ENCODE data around the gene PSMD1. TPM values are rescaled to one million over a fixed set of nuclear protein-coding genes. Genes with fewer than 3 reads are reported as not detected.
"Not testable (repeated sequence)": the region's sequence is repeated elsewhere in the genome, so short reads cannot be mapped to it uniquely, and the experiment has no call there.

The PSMD1 gene
- total RNA-seq (2014; rRNA removed; shearing (Covaris generic)), result 55.3 and 73.5 TPM in 2 replicates

- peak; percentile 91 for DNase-seq (ENCODE audit: low spot score)
- in situ Hi-C loops (cut with HindIII; ENCODE audit: low sequenced_read_pairs), result no loop called here
These were observed at the start of gene PSMD1 for GRCh38 chr2:231056453-231057416. PSMD1 (plus strand) TSS chr2:231056867; CDS start chr2:231057026, 159 bp downstream.

GRCh38 chr2:231007286-231008098, 49.2 kb upstream of the PSMD1 start:
- no peak for DNase-seq (ENCODE audit: low spot score)
- in situ Hi-C loops (cut with HindIII; ENCODE audit: low sequenced_read_pairs), result no loop called here

GRCh38 chr2:231008131-231008530, 48.5 kb upstream of the PSMD1 start:
- in situ Hi-C loops (cut with HindIII; ENCODE audit: low sequenced_read_pairs), result no loop called here
- DNase-seq (ENCODE audit: low spot score), result no peak

- in situ Hi-C loops (cut with HindIII; ENCODE audit: low sequenced_read_pairs), result no loop called here
These were observed 47.3 kb upstream of the PSMD1 start for GRCh38 chr2:231009236-231009919.

GRCh38 chr2:231010201-231010730, 46.4 kb upstream of the PSMD1 start:
- in situ Hi-C loops (cut with HindIII; ENCODE audit: low sequenced_read_pairs), result no loop called here
- DNase-seq (ENCODE audit: low spot score), result no peak

More at GRCh38 chr2:231009236-231009919, 47.3 kb upstream of the PSMD1 start:
- no peak for DNase-seq (ENCODE audit: low spot score)

GRCh38 chr2:231011526-231011925, 45.1 kb upstream of the PSMD1 start:
- in situ Hi-C loops (cut with HindIII; ENCODE audit: low sequenced_read_pairs), result no loop called here
- no peak for DNase-seq (ENCODE audit: low spot score)

GRCh38 chr2:231012463-231012862, 44.2 kb upstream of the PSMD1 start:
- DNase-seq (ENCODE audit: low spot score), result no peak
- in situ Hi-C loops (cut with HindIII; ENCODE audit: low sequenced_read_pairs), result no loop called here

- no peak for DNase-seq (ENCODE audit: low spot score)
- in situ Hi-C loops (cut with HindIII; ENCODE audit: low sequenced_read_pairs), result no loop called here
These were observed 42.8 kb upstream of the PSMD1 start for GRCh38 chr2:231013820-231014219.

- in situ Hi-C loops (cut with HindIII; ENCODE audit: low sequenced_read_pairs), result no loop called here
These were observed 41.2 kb upstream of the PSMD1 start for GRCh38 chr2:231015478-231015877.

GRCh38 chr2:231015926-231016325, 40.7 kb upstream of the PSMD1 start:
- in situ Hi-C loops (cut with HindIII; ENCODE audit: low sequenced_read_pairs), result no loop called here

More at GRCh38 chr2:231015478-231015877, 41.2 kb upstream of the PSMD1 start:
- DNase-seq (ENCODE audit: low spot score), result peak; percentile 15

GRCh38 chr2:231016566-231017230, 40.0 kb upstream of the PSMD1 start:
- in situ Hi-C loops (cut with HindIII; ENCODE audit: low sequenced_read_pairs), result no loop called here
- no peak for DNase-seq (ENCODE audit: low spot score)

More at GRCh38 chr2:231015926-231016325, 40.7 kb upstream of the PSMD1 start:
- no peak for DNase-seq (ENCODE audit: low spot score)

GRCh38 chr2:231017231-231017598, 39.5 kb upstream of the PSMD1 start:
- in situ Hi-C loops (cut with HindIII; ENCODE audit: low sequenced_read_pairs), result no loop called here
- DNase-seq (ENCODE audit: low spot score), result no peak

GRCh38 chr2:231018184-231018583, 38.5 kb upstream of the PSMD1 start:
- no peak for DNase-seq (ENCODE audit: low spot score)
- in situ Hi-C loops (cut with HindIII; ENCODE audit: low sequenced_read_pairs), result no loop called here

- DNase-seq (ENCODE audit: low spot score); in situ Hi-C loops (cut with HindIII; ENCODE audit: low sequenced_read_pairs): not testable (repeated sequence)
These were observed 31.6 kb upstream of the PSMD1 start for GRCh38 chr2:231025059-231025458.

GRCh38 chr2:231028889-231029288, 27.8 kb upstream of the PSMD1 start:
- no peak for DNase-seq (ENCODE audit: low spot score)
- in situ Hi-C loops (cut with HindIII; ENCODE audit: low sequenced_read_pairs), result no loop called here

GRCh38 chr2:231029563-231029962, 27.1 kb upstream of the PSMD1 start:
- in situ Hi-C loops (cut with HindIII; ENCODE audit: low sequenced_read_pairs), result no loop called here
- DNase-seq (ENCODE audit: low spot score), result no peak

- in situ Hi-C loops (cut with HindIII; ENCODE audit: low sequenced_read_pairs), result no loop called here
- DNase-seq (ENCODE audit: low spot score), result no peak
These were observed 25.9 kb upstream of the PSMD1 start for GRCh38 chr2:231030725-231031124.

GRCh38 chr2:231032575-231033140, 24.0 kb upstream of the PSMD1 start:
- DNase-seq (ENCODE audit: low spot score), result no peak
- in situ Hi-C loops (cut with HindIII; ENCODE audit: low sequenced_read_pairs), result no loop called here

Measured in G401 (cell line).